OCI-LY7 (cell line): ENCODE data around the gene NPHS2. TPM values are rescaled to one million over a fixed set of nuclear protein-coding genes. Genes with fewer than 3 reads are reported as not detected.

Source experiments
- BruUV-seq: library from RNA; stranded (reverse); fragments of 400-500 nt; replicated peaks from 2 replicates; lab custom pipeline; 2021; lab: Mats Ljungman, UMichigan
- CTCF ChIA-PET: fragments of 300-600 bp; sonication (Branson Sonifier 250); formaldehyde crosslinking; loops from one replicate; lab custom pipeline; 2022; ENCODE audit warnings: antibody characterized with exemption; ENCODE audit not compliant: unreplicated experiment; lab: Charles Lee
- POLR2A ChIA-PET: fragments of 300-600 bp; sonication (Branson Sonifier 250); formaldehyde crosslinking; loops from one replicate; lab custom pipeline; 2022; ENCODE audit warnings: antibody characterized with exemption; lab: Charles Lee
- DNase-seq: peaks from one replicate; pipeline ENCODE4 v3.0.0-alpha.2; 2015; ENCODE audit warnings: low spot score
- H2AFZ ChIP-seq: fragments of 200-600 bp; sonication (generic), shearing (Covaris generic); 2 replicates; pipeline ENCODE4 v1.6.1; 2014; ENCODE audit warnings: mild to moderate bottlenecking, antibody characterized with exemption, low read length, moderate library complexity
- H3K27ac ChIP-seq: fragments of 200-600 bp; sonication (generic); 2 replicates; pipeline ENCODE4 v1.5.1; 2014; ENCODE audit warnings: mixed run types, low read depth, mild to moderate bottlenecking, moderate library complexity, low read length, inconsistent platforms; ENCODE audit not compliant: poor library complexity, severe bottlenecking
- H3K36me3 ChIP-seq: fragments of 200-600 bp; sonication (generic); 2 replicates; pipeline ENCODE4 v1.6.1; 2014; ENCODE audit warnings: mild to moderate bottlenecking, antibody characterized with exemption, low read length, moderate library complexity, mixed read lengths; ENCODE audit not compliant: insufficient read depth
- H3K4me1 ChIP-seq: fragments of 200-600 bp; sonication (generic); 2 replicates; pipeline ENCODE4 v1.5.1; 2014; ENCODE audit warnings: mild to moderate bottlenecking, low read length; ENCODE audit not compliant: insufficient read depth, poor library complexity, severe bottlenecking
- H3K4me2 ChIP-seq: fragments of 200-600 bp; sonication (generic); 2 replicates; pipeline ENCODE4 v1.6.1; 2014; ENCODE audit warnings: mild to moderate bottlenecking, low read length
- H3K4me3 ChIP-seq: fragments of 200-600 bp; sonication (generic); 2 replicates; pipeline ENCODE4 v1.5.1; 2014; ENCODE audit warnings: mild to moderate bottlenecking, low read depth, low read length; ENCODE audit not compliant: poor library complexity, severe bottlenecking
- H3K79me2 ChIP-seq: fragments of 200-600 bp; sonication (generic); 2 replicates; pipeline ENCODE4 v1.6.1; 2016; ENCODE audit warnings: low read depth, mild to moderate bottlenecking, low read length, moderate library complexity, mixed read lengths; ENCODE audit not compliant: insufficient read depth
- H3K9me2 ChIP-seq: fragments of 200-600 bp; sonication (generic); 2 replicates; pipeline ENCODE4 v1.6.1; 2016; ENCODE audit warnings: mild to moderate bottlenecking, low read length, mixed read lengths; ENCODE audit not compliant: insufficient read depth
- H3K9me3 ChIP-seq: fragments of 200-600 bp; sonication (generic); 2 replicates; pipeline ENCODE4 v1.6.1; 2014; ENCODE audit warnings: mild to moderate bottlenecking, mixed run types, low read length, mixed read lengths
- H4K20me1 ChIP-seq: fragments of 200-600 bp; sonication (generic); 2 replicates; pipeline ENCODE4 v1.6.1; 2014; ENCODE audit warnings: mild to moderate bottlenecking, antibody characterized with exemption, low read length, moderate library complexity, mixed read lengths; ENCODE audit not compliant: insufficient read depth
- CTCF ChIP-seq: fragments of 200-600 bp; sonication (generic); conservative IDR thresholded peaks from 2 replicates; pipeline ENCODE4 v1.5.1; 2014; ENCODE audit warnings: mild to moderate bottlenecking, antibody characterized with exemption, low read length, moderate library complexity, mixed read lengths
- EZH2phosphoT487 ChIP-seq: fragments of 200-600 bp; sonication (generic); IDR thresholded peaks from 2 replicates; pipeline ENCODE4 v1.6.1; 2018; ENCODE audit warnings: low read depth, borderline replicate concordance, mild to moderate bottlenecking, mixed run types, antibody characterized with exemption, low read length, moderate library complexity, mixed read lengths
- intact Hi-C: fragments of 100-400 bp; cut with micrococcal nuclease; formaldehyde crosslinking; loops from one replicate; pipeline ENCODE4 v1.10.0; 2022; ENCODE audit not compliant: unreplicated experiment
- total RNA-seq, 2 experiments: library from RNA; depleted of rRNA in 1 of 2; stranded (reverse); fragments of >200 nt in 1 of 2; shearing (Covaris generic) in 1 of 2; gene quantifications; 2 replicates each; pipeline ENCODE4 v1.2.3, GENCODE V29; 2014 to 2022

NPHS2 gene
- total RNA-seq, 2 experiments from 2014 or later: not detected

GRCh38 chr1:179591592-179592580, 16.1 kb upstream of the NPHS2 start, which contains the start of gene TDRD5:
TSS of gene TDRD5 (plus strand) at chr1:179591832. CDS start at chr1:179592616, 784 bp downstream.
- no peak for DNase-seq
- Histone ChIP-seq H2AFZ (no peak within 1 kb of the TSS), H4K20me1 (no peaks in the 10 kb centered on the region), H3K4me3 (no peak within 1 kb of the TSS), H3K9me2 (no peaks in the 10 kb centered on the region), H3K4me1 (peaks cover 10% of the 10 kb centered on the region), H3K4me2 (no peak within 1 kb of the TSS), H3K36me3 (no peaks in the 10 kb centered on the region), H3K27ac (no peak within 1 kb of the TSS), H3K9me3 (no peaks in the 10 kb centered on the region), H3K79me2 (no peaks in the 10 kb centered on the region)
- TF ChIP-seq CTCF: no peak
- no peak for TF ChIP-seq EZH2phosphoT487
- intact Hi-C loops: no loop called here
- BruUV-seq: no TSS peak
- ChIA-PET CTCF (no interaction called here), POLR2A (no interaction called here)

- no TSS peak for BruUV-seq
- Histone ChIP-seq H3K4me2 (no peak overlapping the region), H2AFZ (no peak overlapping the region), H3K9me3 (no peaks in the 10 kb centered on the region), H3K27ac (no peak overlapping the region), H4K20me1 (no peaks in the 10 kb centered on the region), H3K4me3 (no peak overlapping the region), H3K79me2 (no peaks in the 10 kb centered on the region), H3K9me2 (no peaks in the 10 kb centered on the region), H3K36me3 (no peaks in the 10 kb centered on the region), H3K4me1 (peaks cover 3% of the 10 kb centered on the region)
- DNase-seq: no peak
- intact Hi-C loops: no loop called here
- POLR2A ChIA-PET: no interaction called here
- CTCF ChIA-PET: no interaction called here
- TF ChIP-seq CTCF (no peak), EZH2phosphoT487 (no peak)
Measured at GRCh38 chr1:179591253-179591591, 15.5 kb upstream of the NPHS2 start.

- no peak overlapping the region for H2AFZ ChIP-seq
- H3K4me1 ChIP-seq: no peaks in the 10 kb centered on the region
- intact Hi-C loops: no loop called here
- DNase-seq: no peak
- no peak overlapping the region for H3K4me2 ChIP-seq
- H4K20me1 ChIP-seq: no peaks in the 10 kb centered on the region
- no TSS peak for BruUV-seq
- TF ChIP-seq CTCF: no peak
- no peak for TF ChIP-seq EZH2phosphoT487
- CTCF ChIA-PET: no interaction called here
- no peaks in the 10 kb centered on the region for H3K79me2 ChIP-seq
- no peaks in the 10 kb centered on the region for H3K36me3 ChIP-seq
- POLR2A ChIA-PET: no interaction called here
- no peak overlapping the region for H3K4me3 ChIP-seq
- no peak overlapping the region for H3K27ac ChIP-seq
- no peaks in the 10 kb centered on the region for H3K9me3 ChIP-seq
- H3K9me2 ChIP-seq: no peaks in the 10 kb centered on the region
Measured at GRCh38 chr1:179590671-179591070, 14.9 kb upstream of the NPHS2 start.
